ENCODE measurements around the gene PJVK.
A peak's percentile ranks its signal among the peaks of the same experiment; 100 is the strongest.

PJVK gene

DNA sequence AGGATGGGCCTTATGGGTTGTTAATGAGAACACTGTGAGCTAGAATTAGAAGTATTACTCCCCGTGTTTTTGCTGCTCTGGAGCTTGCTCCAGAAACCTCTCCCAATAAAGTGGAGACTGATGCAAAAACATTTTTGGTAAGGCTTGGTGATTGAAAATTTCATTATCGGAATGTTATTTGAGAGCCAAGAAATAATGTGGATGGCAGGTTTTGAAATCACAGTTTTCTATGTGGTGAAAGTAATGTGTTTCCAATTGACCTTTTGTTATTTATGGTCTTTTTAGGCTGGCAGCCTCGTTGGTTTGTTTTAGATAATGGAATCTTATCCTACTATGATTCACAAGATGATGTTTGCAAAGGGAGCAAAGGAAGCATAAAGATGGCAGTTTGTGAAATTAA lies 34.2 kb downstream of the PJVK start:
- DNase-seq (ENCODE audit: low spot score in 2 of 2) (no peak), ATAC-seq (no peak)
- Mint-ChIP-seq H3K36me3 (peaks cover 52% of the 10 kb centered on the region), H3K4me3 (no peak overlapping the region), H3K27ac (no peak overlapping the region), H3K9me3 (no peaks in the 10 kb centered on the region), H3K4me1 (peaks cover 65% of the 10 kb centered on the region)

DNA sequence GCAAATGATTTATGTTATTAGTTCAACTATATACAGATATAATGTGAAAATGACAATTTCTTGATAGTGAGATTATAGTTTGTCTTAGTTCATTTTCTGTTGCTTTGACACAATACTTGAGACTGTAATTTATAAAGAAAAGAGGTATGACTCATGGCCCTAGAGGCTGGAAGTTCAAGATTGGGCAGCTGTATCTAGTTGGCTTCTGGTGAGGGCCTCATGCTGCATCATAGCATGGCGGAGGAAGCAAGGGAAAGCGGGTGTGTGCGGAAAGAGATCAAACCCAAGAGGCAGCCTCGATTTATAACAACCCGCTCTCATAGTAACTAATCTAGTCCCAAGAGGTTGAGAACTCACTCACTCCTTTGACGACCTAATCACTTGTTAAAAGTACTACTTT lies 40.4 kb downstream of the PJVK start:
- Mint-ChIP-seq H3K4me3 (no peak overlapping the region), H3K36me3 (peaks cover 98% of the 10 kb centered on the region), H3K27ac (no peak overlapping the region), H3K4me1 (peaks cover 29% of the 10 kb centered on the region), H3K9me3 (no peaks in the 10 kb centered on the region)
- DNase-seq (ENCODE audit: low spot score in 2 of 2) (no peak), ATAC-seq (no peak)

DNA sequence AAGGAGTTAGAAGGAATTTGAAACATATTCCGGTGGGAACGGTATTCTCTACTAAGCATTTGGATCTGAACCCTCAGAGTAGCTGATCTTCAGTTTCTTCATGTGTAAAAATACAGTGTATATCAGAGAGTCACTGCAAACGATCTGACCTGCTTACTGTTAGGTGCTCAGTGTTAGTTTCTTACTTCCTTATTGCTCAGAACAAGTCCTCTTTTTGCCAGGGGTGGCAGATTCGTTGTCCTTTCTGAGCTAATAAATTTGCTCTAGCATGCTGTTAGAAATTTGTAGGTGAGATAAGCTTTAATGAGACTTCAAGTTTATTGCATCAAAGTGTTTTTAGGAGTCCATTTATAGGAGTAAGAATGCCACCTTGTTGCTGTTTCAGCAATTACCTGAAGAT lies 44.9 kb downstream of the PJVK start:
- Mint-ChIP-seq H3K36me3 (peaks cover 100% of the 10 kb centered on the region), H3K27ac (no peak overlapping the region), H3K4me3 (no peak overlapping the region), H3K4me1 (no peaks in the 10 kb centered on the region), H3K9me3 (no peaks in the 10 kb centered on the region)
- ATAC-seq (no peak), DNase-seq (ENCODE audit: low spot score in 2 of 2) (no peak)

DNA sequence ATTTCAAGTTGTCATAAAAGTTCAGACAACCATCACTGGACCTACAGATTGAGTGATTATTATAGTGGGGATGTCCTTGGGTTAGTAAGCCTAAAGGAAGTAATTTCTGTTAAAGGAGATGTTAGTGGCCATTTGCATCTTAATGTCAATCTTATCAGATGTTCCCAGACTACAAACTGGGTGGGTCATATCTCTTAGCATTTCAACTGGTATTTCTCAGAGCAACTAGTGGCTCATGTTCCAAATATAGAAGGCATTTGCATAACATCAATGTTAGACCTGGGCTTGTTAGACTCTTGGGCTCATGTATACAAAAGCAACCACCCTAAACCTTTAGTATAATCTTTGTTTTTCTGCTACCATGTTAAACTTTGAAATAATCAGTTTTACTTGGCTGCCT lies 47.0 kb downstream of the PJVK start:
- no peaks in the 10 kb centered on the region for H3K4me1 Mint-ChIP-seq
- ATAC-seq (no peak), DNase-seq (ENCODE audit: low spot score in 2 of 2) (no peak)
- H3K4me3 Mint-ChIP-seq = no peak overlapping the region
- peaks cover 100% of the 10 kb centered on the region for H3K36me3 Mint-ChIP-seq
- no peak overlapping the region for H3K27ac Mint-ChIP-seq
- H3K9me3 Mint-ChIP-seq = no peaks in the 10 kb centered on the region

DNA sequence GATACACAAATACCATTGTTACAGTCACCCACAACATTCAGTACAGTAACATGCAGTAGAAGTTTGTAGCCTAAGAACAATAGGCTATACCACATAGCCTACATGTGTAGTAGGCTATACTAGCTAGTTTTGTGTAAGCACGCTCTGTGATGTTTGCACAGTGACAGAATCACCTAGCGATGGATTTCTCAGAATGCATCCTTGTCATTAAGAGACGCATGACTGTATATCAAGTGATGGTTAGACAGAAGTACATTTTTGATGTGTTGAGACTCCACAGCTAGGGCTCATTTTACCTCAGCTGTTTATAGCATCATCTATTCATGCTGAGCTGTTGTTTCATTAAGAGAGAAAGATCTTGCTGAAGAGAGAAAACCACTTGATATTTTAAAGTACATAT lies 48.5 kb downstream of the PJVK start:
- no peaks in the 10 kb centered on the region for H3K9me3 Mint-ChIP-seq
- ATAC-seq = peak; percentile 82
- H3K4me3 Mint-ChIP-seq = no peak overlapping the region

DNA sequence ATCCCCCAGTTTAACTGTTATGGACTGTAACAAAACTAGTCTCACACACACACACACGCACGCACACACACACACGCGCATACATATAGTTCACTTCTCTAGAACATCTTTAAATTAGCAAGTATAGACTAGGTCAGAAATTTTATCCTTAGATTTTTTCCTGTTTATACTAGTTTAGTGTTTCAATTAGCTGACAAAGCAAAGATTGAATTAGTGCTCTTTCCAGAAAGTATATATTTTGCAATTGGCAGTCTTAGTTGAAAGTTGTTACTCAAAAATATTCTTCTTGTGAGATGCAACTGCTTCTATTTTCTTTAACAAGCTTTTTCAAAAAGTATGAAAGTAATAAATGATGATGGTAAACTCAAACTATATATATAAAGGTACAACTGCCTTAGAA lies 51.6 kb downstream of the PJVK start:
- no peak for ATAC-seq
- no peak for DNase-seq (ENCODE audit: low spot score in 2 of 2)
- Mint-ChIP-seq H3K4me3 (no peak overlapping the region), H3K4me1 (peaks cover 7% of the 10 kb centered on the region), H3K36me3 (peaks cover 98% of the 10 kb centered on the region), H3K9me3 (no peaks in the 10 kb centered on the region), H3K27ac (no peak overlapping the region)

More for the DNA sequence above, 48.5 kb downstream of the PJVK start:
- no peaks in the 10 kb centered on the region for H3K4me1 Mint-ChIP-seq
- peak overlapping the region; percentile 6 for H3K27ac Mint-ChIP-seq
- peaks cover 100% of the 10 kb centered on the region for H3K36me3 Mint-ChIP-seq
- no peak for DNase-seq (ENCODE audit: low spot score in 2 of 2)

DNA sequence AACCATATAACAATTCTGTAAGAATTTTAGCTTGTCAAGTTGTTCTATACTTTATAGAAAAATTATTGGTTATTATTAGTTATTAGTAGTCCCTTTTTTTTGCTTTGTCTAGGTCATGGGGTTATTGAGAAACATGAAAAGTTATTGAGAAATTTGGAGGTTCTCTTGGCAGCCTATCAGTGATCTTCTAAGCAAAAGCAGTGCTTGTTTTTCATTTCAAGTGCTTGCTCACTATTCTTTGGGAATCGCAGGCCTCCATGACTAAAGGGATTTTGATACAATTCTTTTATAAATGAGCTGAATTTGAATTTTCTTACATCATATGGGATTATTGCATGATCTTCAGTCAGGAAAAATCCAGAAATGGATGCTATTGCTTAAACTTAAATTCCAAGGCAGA lies 54.9 kb downstream of the PJVK start:
- ATAC-seq (no peak), DNase-seq (ENCODE audit: low spot score in 2 of 2) (no peak)
- Mint-ChIP-seq H3K27ac (no peak overlapping the region), H3K4me3 (no peak overlapping the region), H3K9me3 (no peaks in the 10 kb centered on the region), H3K4me1 (peaks cover 16% of the 10 kb centered on the region), H3K36me3 (peaks cover 88% of the 10 kb centered on the region)

DNA sequence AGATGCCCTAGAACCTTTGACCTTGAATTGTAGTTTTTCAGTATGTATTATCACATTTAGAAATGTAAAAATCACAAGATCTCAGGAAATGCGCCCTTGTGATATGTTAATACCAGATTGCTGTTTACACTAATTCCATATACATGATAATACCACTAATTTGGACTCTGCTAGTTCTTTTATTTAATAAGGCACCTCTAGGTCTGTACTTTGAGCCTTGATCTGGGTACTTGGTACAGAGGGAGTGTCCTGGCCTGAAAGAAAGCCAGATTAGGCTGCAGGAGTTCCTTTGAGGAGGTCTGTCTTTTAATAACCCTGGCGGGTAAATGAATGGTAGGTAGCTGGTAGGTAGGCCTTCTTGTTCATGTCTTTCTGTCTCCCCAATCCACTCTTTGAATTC lies 55.3 kb downstream of the PJVK start:
- ATAC-seq (no peak), DNase-seq (ENCODE audit: low spot score in 2 of 2) (no peak)
- Mint-ChIP-seq H3K4me1 (peaks cover 18% of the 10 kb centered on the region), H3K4me3 (no peak overlapping the region), H3K27ac (no peak overlapping the region), H3K9me3 (no peaks in the 10 kb centered on the region), H3K36me3 (peaks cover 88% of the 10 kb centered on the region)

DNA sequence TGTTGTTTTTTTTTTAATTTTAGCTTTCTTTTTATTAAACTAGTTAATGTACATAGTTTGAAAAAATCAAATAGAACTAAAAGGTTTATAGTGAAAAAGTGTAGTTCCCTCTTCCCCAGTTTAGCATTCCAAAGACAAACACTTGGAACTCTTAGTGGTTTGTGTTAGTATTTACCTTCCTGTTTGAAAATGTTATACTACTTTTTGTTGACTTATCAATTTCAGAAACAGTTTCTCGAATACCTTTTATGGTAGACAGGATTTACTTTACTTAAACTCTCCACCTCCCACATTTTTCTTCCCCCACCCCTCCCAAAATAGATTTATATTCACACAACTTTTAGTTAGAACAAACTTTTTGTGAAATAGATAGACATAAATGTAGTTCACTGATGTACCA lies 55.8 kb downstream of the PJVK start:
- Mint-ChIP-seq H3K4me1 (peaks cover 21% of the 10 kb centered on the region), H3K27ac (no peak overlapping the region), H3K4me3 (no peak overlapping the region), H3K36me3 (peaks cover 88% of the 10 kb centered on the region), H3K9me3 (no peaks in the 10 kb centered on the region)
- DNase-seq (ENCODE audit: low spot score in 2 of 2) (no peak), ATAC-seq (no peak)

DNA sequence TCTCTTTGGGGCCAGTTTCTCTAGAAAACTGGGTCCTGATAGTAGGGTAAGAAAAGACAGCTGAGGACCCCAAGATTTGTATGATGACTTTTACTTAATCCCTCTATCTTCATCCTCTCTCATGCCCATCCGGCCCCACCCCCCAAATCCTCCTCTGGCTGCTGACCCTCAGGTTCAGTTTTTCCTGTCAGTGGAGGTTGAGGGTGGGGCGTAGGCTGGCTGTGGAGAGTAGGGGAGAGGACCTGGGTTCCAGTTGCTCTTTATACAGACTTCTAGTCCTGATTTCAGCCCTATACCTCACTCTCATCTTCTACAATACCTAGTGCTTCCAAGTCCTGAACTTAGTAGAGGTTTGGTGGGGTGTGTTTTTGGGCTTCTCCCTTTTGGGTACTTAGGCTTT lies 57.5 kb downstream of the PJVK start:
- Mint-ChIP-seq H3K4me3 (no peak overlapping the region), H3K36me3 (peaks cover 82% of the 10 kb centered on the region), H3K27ac (no peak overlapping the region), H3K4me1 (peaks cover 36% of the 10 kb centered on the region), H3K9me3 (no peaks in the 10 kb centered on the region)
- ATAC-seq (no peak), DNase-seq (ENCODE audit: low spot score in 2 of 2) (no peak)

DNA sequence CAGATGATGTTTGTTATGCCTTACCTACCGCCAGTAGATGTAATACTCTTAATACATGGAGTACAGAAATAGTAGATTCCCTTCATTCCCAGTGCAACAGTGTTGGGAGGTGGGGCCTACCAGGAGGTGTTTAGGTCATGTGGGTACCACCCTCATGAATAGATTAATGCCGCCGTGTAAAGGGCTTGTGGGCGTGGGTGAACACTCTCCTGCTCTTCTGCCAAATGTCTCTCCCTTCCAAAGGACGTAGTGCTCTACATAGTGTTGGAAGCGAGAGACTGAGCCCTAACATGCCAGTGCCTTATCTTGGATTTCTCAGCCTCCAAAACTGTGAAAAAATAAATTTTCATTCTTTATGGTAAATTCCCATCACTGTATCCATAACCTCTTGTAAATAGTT lies 59.2 kb downstream of the PJVK start:
- peaks cover 41% of the 10 kb centered on the region for H3K4me1 Mint-ChIP-seq
- H3K36me3 Mint-ChIP-seq = peaks cover 79% of the 10 kb centered on the region
- ATAC-seq = no peak
- no peak overlapping the region for H3K4me3 Mint-ChIP-seq
- H3K9me3 Mint-ChIP-seq = no peaks in the 10 kb centered on the region
- no peak for DNase-seq (ENCODE audit: low spot score in 2 of 2)
- H3K27ac Mint-ChIP-seq = no peak overlapping the region
